NCI-H187 treated with DMSO at 0.1 percent for 48 hours (cell line): ENCODE results near the gene SAMD5.

Source experiments
- DNase-seq: peaks from one replicate; lab custom pipeline; 2025; lab: John Stamatoyannopoulos, UW

Gene SAMD5

GRCh38 chr6:147567141-147567805, 58.8 kb downstream of the SAMD5 start:
- no peak for DNase-seq

- DNase-seq = no peak
Observed at GRCh38 chr6:147569788-147570187, 61.3 kb downstream of the SAMD5 start.

GRCh38 chr6:147570681-147571080, 62.2 kb downstream of the SAMD5 start:
- no peak for DNase-seq

GRCh38 chr6:147577488-147577887, 69.0 kb downstream of the SAMD5 start:
- DNase-seq = no peak

- DNase-seq = no peak
Observed at GRCh38 chr6:147578159-147578558, 69.7 kb downstream of the SAMD5 start.

GRCh38 chr6:147578883-147579282, 70.4 kb downstream of the SAMD5 start:
- no peak for DNase-seq

GRCh38 chr6:147579667-147580066, 71.2 kb downstream of the SAMD5 start:
- DNase-seq = no peak

GRCh38 chr6:147582991-147583390, 74.5 kb downstream of the SAMD5 start:
- no peak for DNase-seq

- DNase-seq = no peak
Observed at GRCh38 chr6:147585256-147585655, 76.8 kb downstream of the SAMD5 start.

- no peak for DNase-seq
Observed at GRCh38 chr6:147586044-147586443, 77.6 kb downstream of the SAMD5 start.

- DNase-seq = no peak
Observed at GRCh38 chr6:147587907-147588306, 79.4 kb downstream of the SAMD5 start.

- no peak for DNase-seq
Observed at GRCh38 chr6:147588469-147588868, 80.0 kb downstream of the SAMD5 start.

- DNase-seq = no peak
Observed at GRCh38 chr6:147589739-147590250, 81.3 kb downstream of the SAMD5 start.

- no peak for DNase-seq
Observed at GRCh38 chr6:147595961-147596360, 87.5 kb downstream of the SAMD5 start.

GRCh38 chr6:147603392-147604081, 95.0 kb downstream of the SAMD5 start:
- no peak for DNase-seq

GRCh38 chr6:147604373-147604772, 95.9 kb downstream of the SAMD5 start:
- DNase-seq = no peak

- no peak for DNase-seq
Observed at GRCh38 chr6:147611992-147612391, 103.5 kb downstream of the SAMD5 start.

- no peak for DNase-seq
Observed at GRCh38 chr6:147614501-147614900, 106.0 kb downstream of the SAMD5 start.

- no peak for DNase-seq
Observed at GRCh38 chr6:147615659-147616456, 107.4 kb downstream of the SAMD5 start.

- no peak for DNase-seq
Observed at GRCh38 chr6:147617366-147617765, 108.9 kb downstream of the SAMD5 start.

GRCh38 chr6:147618457-147618856, 110.0 kb downstream of the SAMD5 start:
- no peak for DNase-seq

- no peak for DNase-seq
Observed at GRCh38 chr6:147618927-147619326, 110.4 kb downstream of the SAMD5 start.
